Activated CD4-positive, alpha-beta T cell treated with anti-CD3 and anti-CD28 coated beads for 36 hours (primary cell): Measurements from ENCODE around the gene LAMA3. TPM values are rescaled to one million over a fixed set of nuclear protein-coding genes. Genes with fewer than 3 reads are reported as not detected.
A peak's percentile ranks its signal among the peaks of the same experiment; 100 is the strongest.

Experiments
- ATAC-seq: fragments of 200-7000 bp; cut with Tn5 transposase; one replicate; pipeline ENCODE4 v1.10.0; 2021; ENCODE audit warnings: mild to moderate bottlenecking, moderate library complexity
- CTCF ChIA-PET: fragments of 350-600 bp; sonication (Branson Sonifier 250); formaldehyde crosslinking; loops from one replicate; lab custom pipeline; 2021; ENCODE audit warnings: antibody characterized with exemption; lab: Charles Lee
- POLR2A ChIA-PET: fragments of 350-600 bp; sonication (Branson Sonifier 250); formaldehyde crosslinking; loops from one replicate; lab custom pipeline; 2021; ENCODE audit warnings: antibody characterized with exemption, inconsistent platforms; lab: Charles Lee
- DNase-seq: peaks from one replicate; pipeline ENCODE4 v3.0.0-alpha.2; 2020
- H3K27ac Mint-ChIP-seq: one replicate; pipeline ENCODE4 v1.8.0; 2021; ENCODE audit warnings: mixed read lengths
- H3K27me3 Mint-ChIP-seq: one replicate; pipeline ENCODE4 v1.8.0; 2021; ENCODE audit warnings: mixed read lengths
- H3K36me3 Mint-ChIP-seq: one replicate; pipeline ENCODE4 v1.8.0; 2021; ENCODE audit warnings: low read depth, mixed read lengths
- H3K4me1 Mint-ChIP-seq: one replicate; pipeline ENCODE4 v1.8.0; 2021; ENCODE audit warnings: mixed read lengths
- H3K4me3 Mint-ChIP-seq: one replicate; pipeline ENCODE4 v1.8.0; 2021; ENCODE audit warnings: mild to moderate bottlenecking, moderate library complexity, mixed read lengths
- H3K9me3 Mint-ChIP-seq: one replicate; pipeline ENCODE4 v1.8.0; 2021; ENCODE audit warnings: low read depth, mixed read lengths
- intact Hi-C, 2 experiments: fragments of 100-400 bp; cut with DNase I in 1 of 2; cut with micrococcal nuclease in 1 of 2; formaldehyde crosslinking; loops; one replicate each; pipeline versions ENCODE4 v1.14.2 to v1.15.1; 2022 to 2024; cut with DNase I, micrococcal nuclease
- total RNA-seq, 2 experiments: library from RNA; stranded (reverse); gene quantifications; one replicate each; pipeline ENCODE4 v1.2.3, GENCODE V29; 2021

The LAMA3 gene
- total RNA-seq, 2 experiments from 2014 or later, result 0.07 to 0.09 TPM

DNA sequence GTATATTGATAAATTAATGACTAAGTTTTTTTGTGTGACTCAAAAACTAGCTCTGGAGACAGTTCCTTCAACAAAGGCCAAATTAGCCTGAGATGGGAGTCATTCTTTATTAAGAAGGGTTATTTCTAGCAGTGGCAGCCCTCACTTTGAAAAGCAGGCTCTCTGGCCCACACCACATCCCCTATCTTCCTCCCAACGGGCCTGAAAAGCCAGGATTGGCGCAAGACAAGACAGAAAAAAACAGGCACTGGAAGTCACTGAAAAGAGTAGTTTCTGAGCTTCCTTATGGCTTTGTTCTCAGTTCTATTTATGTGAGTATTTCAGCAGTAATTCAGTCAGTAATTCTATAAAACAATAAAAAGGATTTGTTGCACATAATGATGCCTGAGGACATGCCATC, 149.0 kb downstream of the LAMA3 start:
- Mint-ChIP-seq H3K4me1 (peaks cover 7% of the 10 kb centered on the region), H3K36me3 (no peaks in the 10 kb centered on the region), H3K4me3 (no peak overlapping the region), H3K27ac (no peak overlapping the region), H3K9me3 (no peaks in the 10 kb centered on the region), H3K27me3 (no peaks in the 10 kb centered on the region)
- ATAC-seq (no peak), DNase-seq (no peak)
- ChIA-PET POLR2A (interaction anchor here (0.5 kb wide), 1 partner anchor 209 kb away, joined by 3 read pairs; no protein-coding TSS in a partner anchor), CTCF (interaction anchor here (0.7 to 1.7 kb wide), 7 partner anchors 9 to 376 kb away, joined by 3 to 5 read pairs (median 4); no protein-coding TSS in a partner anchor)
- intact Hi-C loops, result no loop called here

DNA sequence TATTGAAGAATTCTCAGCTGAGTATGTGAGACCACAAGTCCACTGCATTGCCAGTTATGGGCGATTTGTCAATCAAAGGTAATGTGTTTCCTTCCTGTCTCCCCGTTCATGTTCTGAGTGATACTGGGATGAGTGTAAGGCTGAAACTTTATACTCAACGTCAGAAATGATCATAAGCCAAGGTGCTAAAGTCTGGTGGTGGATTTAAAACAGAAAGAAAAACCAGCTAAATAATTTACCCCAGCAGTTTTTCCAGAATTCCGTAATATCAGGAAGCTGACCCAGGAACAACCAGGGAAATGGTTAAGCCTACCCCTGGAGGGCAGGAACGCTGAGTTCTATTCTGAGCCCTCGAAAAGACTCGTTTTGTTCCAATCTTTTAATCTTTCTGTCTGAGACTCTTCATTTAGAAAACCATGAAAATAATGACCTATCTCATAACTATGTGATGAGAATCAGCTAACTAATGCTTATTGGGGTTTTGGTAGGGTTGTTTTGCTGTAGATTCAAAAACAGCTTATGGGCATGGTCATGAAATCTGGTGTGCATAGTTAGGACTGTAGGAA, 149.6 kb downstream of the LAMA3 start:
- ATAC-seq, result peak; percentile 89
- Mint-ChIP-seq H3K9me3 (no peaks in the 10 kb centered on the region), H3K4me1 (peaks cover 7% of the 10 kb centered on the region), H3K36me3 (no peaks in the 10 kb centered on the region), H3K4me3 (no peak overlapping the region), H3K27ac (no peak overlapping the region), H3K27me3 (no peaks in the 10 kb centered on the region)
- ChIA-PET POLR2A (no interaction called here), CTCF (interaction anchor here (0.8 to 1.7 kb wide), 5 partner anchors 10 to 217 kb away, joined by 3 to 5 read pairs (median 3); no protein-coding TSS in a partner anchor)
- no peak for DNase-seq
- intact Hi-C loops, result no loop called here

DNA sequence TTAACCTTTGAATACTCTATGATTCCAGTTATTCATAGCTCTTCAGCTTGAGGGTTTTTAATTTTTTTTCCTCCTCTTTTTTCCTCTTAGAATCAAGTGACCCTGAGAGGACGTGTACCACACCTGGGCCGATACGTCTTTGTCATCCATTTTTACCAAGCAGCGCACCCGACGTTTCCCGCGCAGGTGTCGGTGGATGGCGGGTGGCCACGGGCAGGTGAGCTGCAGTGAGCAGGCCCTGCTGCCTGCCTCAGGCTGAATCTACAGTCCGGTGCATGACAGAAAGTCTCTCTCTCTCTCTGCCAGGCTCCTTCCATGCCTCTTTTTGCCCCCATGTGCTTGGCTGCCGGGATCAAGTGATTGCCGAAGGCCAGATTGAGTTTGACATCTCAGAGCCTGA, 153.1 kb downstream of the LAMA3 start:
- Mint-ChIP-seq H3K27ac (no peak overlapping the region), H3K4me1 (peaks cover 7% of the 10 kb centered on the region), H3K27me3 (no peaks in the 10 kb centered on the region), H3K36me3 (no peaks in the 10 kb centered on the region), H3K4me3 (no peak overlapping the region), H3K9me3 (no peaks in the 10 kb centered on the region)
- DNase-seq, result no peak
- ChIA-PET CTCF (interaction anchor here (0.6 to 2.0 kb wide), 3 partner anchors 12 to 72 kb away, joined by 3 to 6 read pairs (median 3); no protein-coding TSS in a partner anchor), POLR2A (no interaction called here)
- ATAC-seq, result no peak
- intact Hi-C loops, result no loop called here

DNA sequence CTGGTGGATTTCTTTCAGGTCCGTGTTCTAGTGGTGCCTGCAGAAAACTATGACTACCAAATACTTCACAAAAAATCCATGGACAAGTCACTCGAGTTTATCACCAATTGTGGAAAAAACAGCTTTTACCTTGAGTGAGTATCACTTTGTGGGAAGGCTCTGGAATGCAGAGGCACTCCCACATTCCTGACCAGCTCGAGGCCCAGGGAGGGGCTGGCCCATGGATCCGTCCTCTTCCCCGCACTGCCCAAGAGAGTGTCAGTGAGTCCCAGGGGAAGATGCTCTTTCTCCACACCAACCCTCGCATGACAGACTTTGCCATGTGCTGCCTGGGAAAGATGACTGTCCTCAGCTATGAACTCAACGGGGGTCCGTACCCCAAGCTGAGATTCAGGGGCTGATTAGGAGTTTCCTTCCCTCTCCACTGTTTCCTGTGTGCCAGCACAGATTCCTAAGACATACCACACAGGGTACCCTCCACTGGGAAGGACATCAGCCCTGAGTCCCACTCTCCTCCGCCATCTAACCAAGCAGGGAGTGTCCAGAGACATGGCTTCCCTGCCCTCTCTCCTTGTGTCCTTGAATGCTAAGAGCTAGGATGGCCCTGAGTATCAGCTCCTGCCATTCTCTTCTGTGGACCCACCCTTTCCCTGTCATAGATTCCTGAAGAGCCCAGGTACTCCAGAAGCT, 155.9 kb downstream of the LAMA3 start:
- peaks cover 3% of the 10 kb centered on the region for H3K4me1 Mint-ChIP-seq
- DNase-seq, result no peak
- H3K4me3 Mint-ChIP-seq, result no peak overlapping the region
- POLR2A ChIA-PET, result no interaction called here
- no peak for ATAC-seq
- no peaks in the 10 kb centered on the region for H3K9me3 Mint-ChIP-seq
- intact Hi-C loops, result no loop called here
- H3K27ac Mint-ChIP-seq, result no peak overlapping the region
- CTCF ChIA-PET, result no interaction called here
- H3K27me3 Mint-ChIP-seq, result no peaks in the 10 kb centered on the region
- H3K36me3 Mint-ChIP-seq, result no peaks in the 10 kb centered on the region

DNA sequence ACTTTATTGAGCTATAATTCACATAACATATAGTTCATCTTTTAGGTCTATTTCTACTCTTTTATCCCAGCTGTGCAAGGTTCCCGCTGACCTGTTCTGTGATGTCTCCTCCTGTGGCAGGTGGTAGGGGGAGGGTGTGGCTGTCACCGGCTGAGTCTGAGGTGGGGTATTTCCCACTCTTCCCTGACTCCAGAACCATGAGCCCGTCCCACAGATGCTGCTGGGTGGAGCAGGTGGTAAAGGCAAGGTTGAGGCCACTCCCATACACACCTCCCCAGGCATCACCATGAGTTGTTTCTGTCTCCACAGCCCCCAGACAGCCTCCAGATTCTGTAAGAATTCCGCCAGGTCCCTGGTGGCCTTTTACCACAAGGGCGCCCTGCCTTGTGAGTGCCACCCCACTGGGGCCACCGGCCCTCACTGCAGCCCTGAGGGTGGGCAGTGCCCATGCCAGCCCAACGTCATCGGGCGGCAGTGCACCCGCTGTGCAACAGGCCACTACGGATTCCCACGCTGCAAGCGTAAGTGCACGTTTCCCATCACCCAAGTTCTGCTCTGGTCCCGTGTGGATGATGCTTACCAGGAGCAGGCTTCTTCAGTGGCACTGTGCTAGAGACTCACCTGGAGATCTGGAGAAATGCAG, 156.9 kb downstream of the LAMA3 start:
- ChIA-PET POLR2A (no interaction called here), CTCF (interaction anchor here (0.7 kb wide), 1 partner anchor 69 kb away, joined by 3 read pairs; no protein-coding TSS in a partner anchor)
- H3K4me1 Mint-ChIP-seq, result peaks cover 3% of the 10 kb centered on the region
- no peak overlapping the region for H3K27ac Mint-ChIP-seq
- no peaks in the 10 kb centered on the region for H3K9me3 Mint-ChIP-seq
- H3K27me3 Mint-ChIP-seq, result no peaks in the 10 kb centered on the region
- DNase-seq (no peak), ATAC-seq (no peak)
- no peak overlapping the region for H3K4me3 Mint-ChIP-seq
- intact Hi-C loops, result no loop called here
- H3K36me3 Mint-ChIP-seq, result no peaks in the 10 kb centered on the region

DNA sequence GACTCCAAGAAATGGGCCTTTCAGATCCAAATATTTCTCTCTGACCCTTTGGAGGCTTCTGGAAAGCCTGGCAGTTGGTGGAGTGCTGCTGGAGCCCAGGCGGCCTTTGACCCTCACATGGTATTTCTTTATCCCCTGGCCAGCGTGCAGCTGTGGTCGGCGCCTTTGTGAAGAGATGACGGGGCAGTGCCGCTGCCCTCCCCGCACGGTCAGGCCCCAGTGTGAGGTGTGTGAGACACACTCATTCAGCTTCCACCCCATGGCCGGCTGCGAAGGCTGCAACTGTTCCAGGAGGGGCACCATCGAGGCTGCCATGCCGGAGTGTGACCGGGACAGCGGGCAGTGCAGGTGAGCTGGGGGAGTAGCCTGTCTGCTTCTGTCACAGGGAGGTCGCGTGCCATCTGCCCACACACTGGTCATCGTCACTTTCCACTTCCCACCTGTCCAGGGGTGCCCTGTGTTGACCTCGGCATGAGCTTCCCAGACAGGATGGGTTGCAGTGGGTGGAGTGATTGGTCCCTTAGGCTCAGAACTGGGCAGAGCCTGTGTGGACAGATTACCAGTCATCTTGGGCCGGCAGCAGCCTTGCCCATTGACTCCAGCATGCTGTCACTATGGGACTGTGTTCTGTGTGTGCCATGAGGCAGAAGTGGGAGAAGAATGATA, 158.2 kb downstream of the LAMA3 start:
- ChIA-PET POLR2A (no interaction called here), CTCF (interaction anchor here (0.7 kb wide), 1 partner anchor 68 kb away, joined by 3 read pairs; no protein-coding TSS in a partner anchor)
- no peak overlapping the region for H3K4me3 Mint-ChIP-seq
- H3K4me1 Mint-ChIP-seq, result peaks cover 8% of the 10 kb centered on the region
- H3K9me3 Mint-ChIP-seq, result no peaks in the 10 kb centered on the region
- H3K27ac Mint-ChIP-seq, result no peak overlapping the region
- no peaks in the 10 kb centered on the region for H3K27me3 Mint-ChIP-seq
- no peaks in the 10 kb centered on the region for H3K36me3 Mint-ChIP-seq
- intact Hi-C loops, result no loop called here
- ATAC-seq (no peak), DNase-seq (no peak)

DNA sequence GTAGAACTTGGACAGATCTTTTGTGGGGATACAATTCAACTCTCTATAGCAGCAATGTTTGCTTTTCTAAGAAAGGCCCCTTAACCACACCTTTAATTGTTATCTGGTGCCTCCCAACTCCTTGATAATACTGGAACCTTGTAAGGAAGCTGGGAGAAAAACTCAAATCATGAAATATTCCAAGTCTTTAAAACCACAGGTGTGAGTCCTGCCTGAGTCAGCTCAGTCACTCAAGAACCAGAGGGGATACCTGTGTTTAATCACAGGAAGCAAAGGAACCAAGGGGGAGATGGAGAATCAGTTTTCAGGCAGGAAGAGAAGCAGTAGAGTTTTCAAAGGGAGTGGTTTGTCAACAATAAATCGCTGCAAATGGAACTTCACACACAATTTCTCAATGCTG, 159.9 kb downstream of the LAMA3 start:
- DNase-seq, result no peak
- H3K36me3 Mint-ChIP-seq, result no peaks in the 10 kb centered on the region
- ChIA-PET CTCF (interaction anchor here (0.7 kb wide), 1 partner anchor 127 kb away, joined by 3 read pairs; no protein-coding TSS in a partner anchor), POLR2A (no interaction called here)
- no peak for ATAC-seq
- no peak overlapping the region for H3K4me3 Mint-ChIP-seq
- peaks cover 3% of the 10 kb centered on the region for H3K9me3 Mint-ChIP-seq
- H3K27ac Mint-ChIP-seq, result no peak overlapping the region
- H3K27me3 Mint-ChIP-seq, result no peaks in the 10 kb centered on the region
- intact Hi-C loops, result no loop called here
- H3K4me1 Mint-ChIP-seq, result peaks cover 12% of the 10 kb centered on the region

DNA sequence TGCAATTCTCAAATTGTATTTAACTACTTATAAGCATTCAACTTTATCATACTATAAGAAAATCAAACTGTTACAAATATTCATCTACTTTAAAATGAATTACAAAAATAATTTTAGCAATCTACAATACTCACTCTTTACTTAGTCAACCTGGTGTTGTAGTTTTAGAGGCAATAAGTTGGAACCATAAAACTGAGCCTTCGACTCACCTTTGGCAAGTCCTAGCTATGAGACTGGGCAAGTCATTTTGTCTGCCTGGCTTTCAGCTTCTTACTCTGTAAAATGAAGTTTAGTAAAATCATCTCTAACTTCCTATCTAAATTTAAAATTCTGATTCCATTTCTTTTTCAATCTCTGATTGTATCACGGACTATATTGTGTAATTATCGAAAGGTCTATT, 161.0 kb downstream of the LAMA3 start:
- Mint-ChIP-seq H3K9me3 (peaks cover 3% of the 10 kb centered on the region), H3K27me3 (no peaks in the 10 kb centered on the region), H3K4me1 (peaks cover 12% of the 10 kb centered on the region), H3K27ac (no peak overlapping the region), H3K4me3 (no peak overlapping the region), H3K36me3 (no peaks in the 10 kb centered on the region)
- DNase-seq (no peak), ATAC-seq (no peak)
- POLR2A ChIA-PET, result no interaction called here
- CTCF ChIA-PET, result interaction anchor here (0.6 to 0.7 kb wide), 2 partner anchors 68 to 160 kb away, joined by 3 read pairs; no protein-coding TSS in a partner anchor
- intact Hi-C loops, result no loop called here

DNA sequence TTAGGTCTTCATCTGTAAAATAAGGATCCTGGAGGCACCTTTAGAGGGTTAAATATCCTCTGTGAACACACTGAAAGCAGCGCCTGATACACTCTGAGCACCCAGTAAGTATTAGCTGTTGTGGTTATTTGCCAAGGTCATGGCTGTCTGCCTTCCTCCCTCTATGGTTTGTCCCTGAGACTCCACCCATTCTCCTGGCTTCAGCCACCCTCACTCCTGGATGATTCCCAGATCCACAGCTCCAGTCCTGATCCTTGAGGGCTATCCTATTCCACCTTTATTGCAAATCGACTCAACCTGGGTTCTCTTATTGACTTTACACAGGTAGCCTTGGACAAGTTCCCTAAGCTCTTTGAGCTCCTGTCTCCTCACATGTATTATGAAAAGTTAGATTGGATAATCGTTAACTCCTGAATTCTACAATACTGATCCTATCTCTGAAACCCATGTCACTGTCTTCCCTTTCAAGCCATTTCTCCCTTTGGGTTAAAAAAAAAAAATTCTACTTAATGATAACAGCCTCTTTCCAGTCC, 162.3 kb downstream of the LAMA3 start:
- CTCF ChIA-PET, result interaction anchor here (0.7 to 0.9 kb wide), 3 partner anchors 18 to 185 kb away, joined by 3 to 4 read pairs (median 3); no protein-coding TSS in a partner anchor
- DNase-seq (no peak), ATAC-seq (no peak)
- H3K36me3 Mint-ChIP-seq, result no peaks in the 10 kb centered on the region
- intact Hi-C loops, result no loop called here
- H3K27ac Mint-ChIP-seq, result no peak overlapping the region
- no peaks in the 10 kb centered on the region for H3K27me3 Mint-ChIP-seq
- H3K4me3 Mint-ChIP-seq, result no peak overlapping the region
- peaks cover 12% of the 10 kb centered on the region for H3K4me1 Mint-ChIP-seq
- POLR2A ChIA-PET, result no interaction called here
- H3K9me3 Mint-ChIP-seq, result peaks cover 3% of the 10 kb centered on the region

DNA sequence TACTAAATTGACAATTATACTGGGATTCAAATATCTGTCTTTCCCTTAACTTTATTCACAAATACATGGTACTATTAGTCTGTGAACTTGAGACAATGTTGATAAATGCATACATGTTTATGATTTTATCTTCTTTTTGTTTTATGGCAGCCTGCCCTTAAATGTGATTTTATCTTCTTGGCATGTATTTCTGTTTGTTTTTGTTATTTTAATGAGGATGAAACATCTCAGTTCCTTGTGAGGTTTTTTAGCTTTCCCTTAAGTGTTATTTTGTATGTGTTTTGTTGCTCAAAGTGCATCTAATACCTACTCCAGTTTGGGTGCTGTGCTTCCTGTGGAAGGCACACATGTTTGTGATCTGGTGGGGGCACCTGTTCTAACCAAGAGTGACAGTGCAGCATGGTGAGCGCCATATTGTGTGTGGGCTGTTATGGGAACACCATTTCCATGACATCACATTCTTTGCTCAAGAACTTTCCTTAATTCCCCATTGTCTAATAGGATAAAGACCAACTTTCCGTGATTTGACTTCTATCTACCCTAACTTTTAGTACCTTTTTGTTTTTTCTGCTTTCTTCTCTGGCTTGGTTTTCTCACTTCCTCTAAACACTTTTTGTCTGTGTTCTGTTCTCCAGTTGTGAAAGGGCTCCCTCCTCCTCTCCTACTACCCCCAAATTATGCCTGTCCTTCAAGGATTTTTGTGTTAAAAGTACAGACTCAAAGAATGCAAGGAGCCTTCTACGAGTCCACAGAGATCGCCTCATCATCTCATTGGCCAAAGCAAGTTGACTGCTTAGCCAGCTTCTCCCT, 163.2 kb downstream of the LAMA3 start:
- ATAC-seq, result no peak
- DNase-seq, result no peak
- H3K9me3 Mint-ChIP-seq, result peaks cover 3% of the 10 kb centered on the region
- no peak overlapping the region for H3K4me3 Mint-ChIP-seq
- intact Hi-C loops, result no loop called here
- peak overlapping the region; percentile 51 for H3K27ac Mint-ChIP-seq
- H3K4me1 Mint-ChIP-seq, result peaks cover 12% of the 10 kb centered on the region
- CTCF ChIA-PET, result interaction anchor here (0.7 kb wide), 2 partner anchors 12 to 184 kb away, joined by 3 to 4 read pairs; no protein-coding TSS in a partner anchor
- H3K27me3 Mint-ChIP-seq, result no peaks in the 10 kb centered on the region
- POLR2A ChIA-PET, result no interaction called here
- no peaks in the 10 kb centered on the region for H3K36me3 Mint-ChIP-seq
